ENCODE results near the gene SAMD10.

- TF ChIP-seq, protein P1, sequence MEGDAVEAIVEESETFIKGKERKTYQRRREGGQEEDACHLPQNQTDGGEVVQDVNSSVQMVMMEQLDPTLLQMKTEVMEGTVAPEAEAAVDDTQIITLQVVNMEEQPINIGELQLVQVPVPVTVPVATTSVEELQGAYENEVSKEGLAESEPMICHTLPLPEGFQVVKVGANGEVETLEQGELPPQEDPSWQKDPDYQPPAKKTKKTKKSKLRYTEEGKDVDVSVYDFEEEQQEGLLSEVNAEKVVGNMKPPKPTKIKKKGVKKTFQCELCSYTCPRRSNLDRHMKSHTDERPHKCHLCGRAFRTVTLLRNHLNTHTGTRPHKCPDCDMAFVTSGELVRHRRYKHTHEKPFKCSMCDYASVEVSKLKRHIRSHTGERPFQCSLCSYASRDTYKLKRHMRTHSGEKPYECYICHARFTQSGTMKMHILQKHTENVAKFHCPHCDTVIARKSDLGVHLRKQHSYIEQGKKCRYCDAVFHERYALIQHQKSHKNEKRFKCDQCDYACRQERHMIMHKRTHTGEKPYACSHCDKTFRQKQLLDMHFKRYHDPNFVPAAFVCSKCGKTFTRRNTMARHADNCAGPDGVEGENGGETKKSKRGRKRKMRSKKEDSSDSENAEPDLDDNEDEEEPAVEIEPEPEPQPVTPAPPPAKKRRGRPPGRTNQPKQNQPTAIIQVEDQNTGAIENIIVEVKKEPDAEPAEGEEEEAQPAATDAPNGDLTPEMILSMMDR (IDR thresholded peaks at IDR 0.05), result no peak
- TF ChIP-seq TCF7L2 (IDR thresholded peaks at IDR 0.05; ENCODE audit: low read depth, low read length) (no peak), POLR2AphosphoS5 (IDR thresholded peaks at IDR 0.05; ENCODE audit: low read depth, low read length) (no peak), SIN3A (IDR thresholded peaks at IDR 0.05; ENCODE audit: borderline replicate concordance, insufficient read depth, low read depth, low read length) (no peak)
- TF ChIP-seq, protein P2, sequence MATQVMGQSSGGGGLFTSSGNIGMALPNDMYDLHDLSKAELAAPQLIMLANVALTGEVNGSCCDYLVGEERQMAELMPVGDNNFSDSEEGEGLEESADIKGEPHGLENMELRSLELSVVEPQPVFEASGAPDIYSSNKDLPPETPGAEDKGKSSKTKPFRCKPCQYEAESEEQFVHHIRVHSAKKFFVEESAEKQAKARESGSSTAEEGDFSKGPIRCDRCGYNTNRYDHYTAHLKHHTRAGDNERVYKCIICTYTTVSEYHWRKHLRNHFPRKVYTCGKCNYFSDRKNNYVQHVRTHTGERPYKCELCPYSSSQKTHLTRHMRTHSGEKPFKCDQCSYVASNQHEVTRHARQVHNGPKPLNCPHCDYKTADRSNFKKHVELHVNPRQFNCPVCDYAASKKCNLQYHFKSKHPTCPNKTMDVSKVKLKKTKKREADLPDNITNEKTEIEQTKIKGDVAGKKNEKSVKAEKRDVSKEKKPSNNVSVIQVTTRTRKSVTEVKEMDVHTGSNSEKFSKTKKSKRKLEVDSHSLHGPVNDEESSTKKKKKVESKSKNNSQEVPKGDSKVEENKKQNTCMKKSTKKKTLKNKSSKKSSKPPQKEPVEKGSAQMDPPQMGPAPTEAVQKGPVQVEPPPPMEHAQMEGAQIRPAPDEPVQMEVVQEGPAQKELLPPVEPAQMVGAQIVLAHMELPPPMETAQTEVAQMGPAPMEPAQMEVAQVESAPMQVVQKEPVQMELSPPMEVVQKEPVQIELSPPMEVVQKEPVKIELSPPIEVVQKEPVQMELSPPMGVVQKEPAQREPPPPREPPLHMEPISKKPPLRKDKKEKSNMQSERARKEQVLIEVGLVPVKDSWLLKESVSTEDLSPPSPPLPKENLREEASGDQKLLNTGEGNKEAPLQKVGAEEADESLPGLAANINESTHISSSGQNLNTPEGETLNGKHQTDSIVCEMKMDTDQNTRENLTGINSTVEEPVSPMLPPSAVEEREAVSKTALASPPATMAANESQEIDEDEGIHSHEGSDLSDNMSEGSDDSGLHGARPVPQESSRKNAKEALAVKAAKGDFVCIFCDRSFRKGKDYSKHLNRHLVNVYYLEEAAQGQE (IDR thresholded peaks at IDR 0.05; ENCODE audit: insufficient read depth in 1 of 2, low read depth in 2 of 2, low read length in 1 of 2), result no peak
These were observed 30.5 kb upstream of the SAMD10 start for GRCh38 chr20:64009811-64010387.
